ENCODE data around the gene FBXO47.

DNA sequence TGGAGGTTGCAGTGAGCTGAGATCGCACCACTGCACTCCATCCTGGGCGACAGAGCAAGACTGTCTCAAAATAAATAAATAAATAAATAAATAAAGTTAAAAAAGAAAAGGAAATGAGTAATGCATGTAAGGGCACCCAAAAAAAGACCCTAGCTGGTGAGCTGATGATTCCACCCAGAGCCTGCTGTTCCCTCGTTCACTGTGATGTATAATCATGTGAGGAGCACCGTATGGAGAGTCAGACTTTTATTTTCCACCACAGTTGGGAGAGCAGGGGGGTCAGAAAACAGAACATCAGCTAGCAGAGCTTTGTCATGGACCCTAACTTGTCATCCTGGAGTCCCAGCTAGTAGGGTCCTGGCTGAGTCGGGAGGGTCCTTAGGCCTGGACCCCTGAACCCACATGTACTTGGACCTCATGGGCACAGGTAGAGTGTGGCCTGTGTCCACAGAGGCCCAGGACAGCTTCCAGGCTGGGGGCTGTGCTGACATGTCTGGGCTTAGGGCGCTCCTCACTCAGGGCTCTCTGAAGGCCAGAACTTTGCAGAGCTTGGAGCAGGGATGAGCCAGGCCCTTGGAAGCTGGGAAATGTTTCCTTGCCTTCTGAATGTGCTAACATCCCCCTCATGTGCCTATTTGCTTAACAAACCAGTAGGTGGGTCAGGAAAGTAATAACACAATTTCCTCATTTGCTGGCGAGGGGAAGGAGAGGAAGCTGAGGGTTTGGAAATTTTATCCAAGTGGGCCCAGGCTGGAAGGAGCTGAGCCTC, 60.6 kb downstream of the FBXO47 start:
- no peak for TF ChIP-seq POLR2A (IDR thresholded peaks at IDR 0.05)
- TF ChIP-seq, protein P1, sequence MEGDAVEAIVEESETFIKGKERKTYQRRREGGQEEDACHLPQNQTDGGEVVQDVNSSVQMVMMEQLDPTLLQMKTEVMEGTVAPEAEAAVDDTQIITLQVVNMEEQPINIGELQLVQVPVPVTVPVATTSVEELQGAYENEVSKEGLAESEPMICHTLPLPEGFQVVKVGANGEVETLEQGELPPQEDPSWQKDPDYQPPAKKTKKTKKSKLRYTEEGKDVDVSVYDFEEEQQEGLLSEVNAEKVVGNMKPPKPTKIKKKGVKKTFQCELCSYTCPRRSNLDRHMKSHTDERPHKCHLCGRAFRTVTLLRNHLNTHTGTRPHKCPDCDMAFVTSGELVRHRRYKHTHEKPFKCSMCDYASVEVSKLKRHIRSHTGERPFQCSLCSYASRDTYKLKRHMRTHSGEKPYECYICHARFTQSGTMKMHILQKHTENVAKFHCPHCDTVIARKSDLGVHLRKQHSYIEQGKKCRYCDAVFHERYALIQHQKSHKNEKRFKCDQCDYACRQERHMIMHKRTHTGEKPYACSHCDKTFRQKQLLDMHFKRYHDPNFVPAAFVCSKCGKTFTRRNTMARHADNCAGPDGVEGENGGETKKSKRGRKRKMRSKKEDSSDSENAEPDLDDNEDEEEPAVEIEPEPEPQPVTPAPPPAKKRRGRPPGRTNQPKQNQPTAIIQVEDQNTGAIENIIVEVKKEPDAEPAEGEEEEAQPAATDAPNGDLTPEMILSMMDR (IDR thresholded peaks at IDR 0.05): no peak

Measured in adrenal gland (tissue), 5 donors.